ENCODE measurements around the gene SDK2.
A peak's percentile ranks its signal among the peaks of the same experiment; 100 is the strongest.

Gene SDK2

GRCh38 chr17:73360961-73361761 lies 283.1 kb downstream of the SDK2 start:
- no peak for DNase-seq (ENCODE audit: low spot score)

- DNase-seq (ENCODE audit: low spot score): no peak
Measured at GRCh38 chr17:73359987-73360410, 284.2 kb downstream of the SDK2 start.

DNA sequence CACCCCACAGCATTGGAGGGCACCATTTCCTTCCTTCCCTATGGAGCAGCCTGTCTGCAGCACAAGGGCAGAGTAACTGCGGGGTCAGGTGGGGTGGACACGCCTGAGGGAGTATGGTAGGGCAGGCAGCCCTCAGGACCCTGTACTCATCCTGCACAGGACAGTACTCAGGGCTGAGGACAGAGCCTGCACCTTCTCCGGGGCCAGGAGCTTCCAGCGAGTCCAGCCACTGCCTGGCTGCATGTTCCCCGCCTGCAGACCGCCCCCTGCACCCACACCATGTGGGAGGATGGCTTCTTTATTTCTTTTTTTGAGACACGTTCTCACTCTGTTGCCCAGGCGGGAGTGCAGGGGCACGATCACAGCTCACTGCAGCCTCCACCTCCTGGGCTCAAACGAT lies 284.9 kb downstream of the SDK2 start:
- DNase-seq (ENCODE audit: low spot score): no peak

DNA sequence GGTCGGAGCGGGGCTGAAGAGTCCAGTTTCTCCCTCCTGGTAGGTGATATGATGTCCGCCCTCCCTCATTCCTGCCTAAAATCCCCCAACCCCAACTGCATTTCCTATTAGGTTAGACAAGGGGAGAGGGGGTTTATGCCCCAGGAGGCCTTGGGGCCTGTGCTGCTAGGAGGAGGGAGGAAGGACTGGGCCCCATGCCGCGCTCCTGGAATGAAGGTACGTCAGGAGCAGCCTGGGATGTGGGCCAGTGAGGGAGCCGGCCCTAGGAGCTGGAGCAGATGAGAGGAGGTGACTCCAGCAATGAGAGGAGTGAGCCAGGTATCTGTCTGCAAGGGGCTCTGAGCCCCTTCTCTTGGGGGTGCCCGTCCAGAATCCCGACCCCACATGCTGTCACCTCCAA lies 285.6 kb downstream of the SDK2 start:
- DNase-seq (ENCODE audit: low spot score): no peak

GRCh38 chr17:73357981-73358380 lies 286.3 kb downstream of the SDK2 start:
- DNase-seq (ENCODE audit: low spot score): no peak

DNA sequence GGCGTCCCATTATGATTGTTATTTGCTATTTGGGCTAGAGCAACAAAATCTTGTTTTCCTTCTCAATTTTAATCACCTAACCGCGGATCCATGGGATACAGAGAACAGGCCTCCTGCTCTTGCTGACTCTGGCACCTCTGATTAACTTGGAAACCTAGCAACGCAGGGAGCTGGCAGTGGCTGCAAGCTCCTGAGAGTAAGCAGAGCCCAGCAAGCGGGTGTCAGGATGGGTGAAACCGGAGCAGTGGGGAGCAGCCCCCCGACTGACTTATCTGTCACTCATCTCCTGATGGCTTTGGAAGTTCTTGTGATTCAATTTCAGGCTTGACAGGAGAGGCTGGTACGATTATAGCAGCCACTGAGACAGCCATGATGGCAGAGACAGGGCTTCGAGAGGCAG lies 286.9 kb downstream of the SDK2 start:
- DNase-seq (ENCODE audit: low spot score): no peak

GRCh38 chr17:73356561-73357170 lies 287.6 kb downstream of the SDK2 start:
- no peak for DNase-seq (ENCODE audit: low spot score)

- no peak for DNase-seq (ENCODE audit: low spot score)
Measured at GRCh38 chr17:73354423-73355284, 289.6 kb downstream of the SDK2 start.

DNA sequence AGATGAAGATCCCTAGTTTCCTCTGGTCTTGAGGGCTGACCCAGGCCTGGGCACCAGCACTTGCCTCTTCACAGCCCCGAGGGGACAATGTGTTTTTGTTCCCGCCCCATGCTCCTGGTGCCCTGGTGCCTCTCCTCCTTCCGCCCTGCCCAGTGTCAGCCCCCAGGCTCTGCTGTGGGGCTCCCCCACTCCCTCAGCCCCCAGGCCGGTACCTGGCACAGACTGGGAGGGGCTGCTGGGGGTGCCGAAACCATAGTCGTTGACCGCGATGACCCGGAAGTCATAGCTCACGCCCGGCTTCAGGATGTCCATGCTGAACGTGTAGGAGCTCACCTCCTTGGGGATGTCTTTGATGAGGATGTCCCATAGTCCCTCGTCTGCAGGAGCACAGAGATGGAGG lies 292.0 kb downstream of the SDK2 start:
- no peak for DNase-seq (ENCODE audit: low spot score)

DNA sequence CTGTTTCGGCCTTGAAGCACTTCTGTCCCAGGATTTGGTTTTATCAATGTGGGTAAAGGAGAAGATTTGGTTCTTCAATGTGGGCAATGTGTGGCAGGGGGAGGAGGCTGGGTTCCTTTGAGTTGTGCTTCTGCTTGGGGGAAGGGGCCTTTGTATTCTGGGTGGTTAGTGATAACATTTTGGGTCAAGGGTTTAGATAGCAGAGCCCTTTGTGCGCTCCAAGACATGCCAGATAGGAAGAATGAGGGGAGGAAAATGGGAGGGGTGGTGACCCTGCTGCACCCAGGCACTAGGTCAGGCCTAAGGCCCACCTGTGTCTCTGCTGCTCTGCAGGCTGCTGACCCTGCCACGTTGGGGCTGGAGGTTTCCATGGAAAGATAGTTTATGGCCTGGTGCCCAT lies 292.5 kb downstream of the SDK2 start:
- DNase-seq (ENCODE audit: low spot score): no peak

- no peak for DNase-seq (ENCODE audit: low spot score)
Measured at GRCh38 chr17:73350864-73351263, 293.4 kb downstream of the SDK2 start.

DNA sequence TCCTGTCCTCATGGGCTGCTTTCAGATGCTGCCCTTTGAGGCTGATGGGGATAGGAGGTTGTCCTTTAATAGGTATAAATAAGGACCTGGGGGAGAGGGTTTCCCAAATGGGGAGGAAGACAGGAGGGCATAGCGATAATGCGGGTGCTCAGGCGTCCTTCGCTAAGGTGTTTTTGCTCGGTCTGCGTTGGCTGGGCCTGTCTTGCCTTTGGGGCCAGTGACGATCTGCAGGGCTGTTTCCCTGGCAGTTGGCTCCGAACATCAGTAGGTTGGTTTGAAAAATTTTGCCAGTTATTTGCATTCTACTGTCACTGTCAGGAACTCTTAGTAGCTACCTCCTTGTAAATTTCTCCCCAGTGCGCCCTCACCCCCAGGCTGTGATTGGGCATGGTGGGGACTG lies 294.6 kb downstream of the SDK2 start:
- DNase-seq (ENCODE audit: low spot score): no peak

- DNase-seq (ENCODE audit: low spot score): no peak
Measured at GRCh38 chr17:73349138-73349537, 295.1 kb downstream of the SDK2 start.

- no peak for DNase-seq (ENCODE audit: low spot score)
Measured at GRCh38 chr17:73348829-73349095, 295.5 kb downstream of the SDK2 start.

DNA sequence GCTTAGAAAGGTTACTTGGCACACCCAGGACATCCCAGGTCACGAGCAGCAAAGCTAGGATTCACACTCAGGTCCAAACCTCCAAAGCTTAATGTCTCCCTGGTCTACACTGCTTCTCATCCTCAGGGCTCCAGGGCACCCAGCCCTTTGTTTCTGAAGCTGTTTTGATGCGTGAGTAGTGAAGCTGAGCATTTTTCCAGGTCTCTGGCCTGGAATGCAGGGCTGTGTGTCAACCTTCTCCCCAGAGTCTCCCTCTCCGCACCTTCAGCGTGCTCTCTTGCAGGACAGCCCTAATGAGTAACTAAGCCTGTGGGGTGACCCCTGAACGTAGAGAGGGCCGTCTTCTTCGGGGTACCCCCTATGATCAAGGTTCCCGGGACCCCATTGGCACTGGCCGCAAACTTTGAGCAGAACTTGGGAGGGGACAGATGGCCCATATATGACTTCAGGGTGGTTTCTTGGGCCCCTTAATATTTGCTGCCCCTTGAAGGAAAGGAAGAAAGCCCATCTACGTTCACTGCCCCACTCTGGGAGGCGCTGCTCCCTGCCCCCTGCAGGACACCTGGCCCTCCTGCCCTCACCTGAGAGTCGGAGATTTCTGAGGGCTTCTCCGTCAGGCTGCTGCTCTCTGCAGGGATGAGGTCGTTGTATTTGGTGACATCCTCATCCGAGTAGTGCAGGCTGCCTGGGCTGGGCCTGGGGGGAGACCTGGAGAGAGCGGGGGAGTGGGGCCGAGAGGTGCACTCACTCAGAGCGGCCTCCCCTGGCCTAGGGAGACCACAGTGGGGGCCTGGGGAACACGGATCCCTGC lies 296.0 kb downstream of the SDK2 start:
- no peak for DNase-seq (ENCODE audit: low spot score)

DNA sequence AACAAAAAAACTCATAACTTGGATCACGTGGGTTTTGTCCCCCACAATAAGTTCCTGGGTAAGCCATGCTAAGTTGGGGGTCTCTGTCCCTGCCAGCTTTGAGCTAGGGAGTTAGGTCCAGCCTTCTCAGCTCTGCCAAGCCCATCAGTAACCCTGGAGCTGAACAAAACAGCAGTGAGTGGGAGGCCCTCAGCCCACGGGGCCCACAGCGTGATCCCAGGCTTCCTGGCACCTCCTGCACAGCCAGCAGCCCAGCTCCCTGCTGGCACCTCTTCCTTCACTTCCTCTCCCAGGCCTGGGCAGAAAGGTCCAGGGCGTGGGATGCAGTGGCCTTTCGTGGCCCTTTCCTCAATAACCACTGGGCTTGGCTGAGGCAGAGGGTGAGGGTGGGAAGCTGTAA lies 296.9 kb downstream of the SDK2 start:
- DNase-seq (ENCODE audit: low spot score): no peak

DNA sequence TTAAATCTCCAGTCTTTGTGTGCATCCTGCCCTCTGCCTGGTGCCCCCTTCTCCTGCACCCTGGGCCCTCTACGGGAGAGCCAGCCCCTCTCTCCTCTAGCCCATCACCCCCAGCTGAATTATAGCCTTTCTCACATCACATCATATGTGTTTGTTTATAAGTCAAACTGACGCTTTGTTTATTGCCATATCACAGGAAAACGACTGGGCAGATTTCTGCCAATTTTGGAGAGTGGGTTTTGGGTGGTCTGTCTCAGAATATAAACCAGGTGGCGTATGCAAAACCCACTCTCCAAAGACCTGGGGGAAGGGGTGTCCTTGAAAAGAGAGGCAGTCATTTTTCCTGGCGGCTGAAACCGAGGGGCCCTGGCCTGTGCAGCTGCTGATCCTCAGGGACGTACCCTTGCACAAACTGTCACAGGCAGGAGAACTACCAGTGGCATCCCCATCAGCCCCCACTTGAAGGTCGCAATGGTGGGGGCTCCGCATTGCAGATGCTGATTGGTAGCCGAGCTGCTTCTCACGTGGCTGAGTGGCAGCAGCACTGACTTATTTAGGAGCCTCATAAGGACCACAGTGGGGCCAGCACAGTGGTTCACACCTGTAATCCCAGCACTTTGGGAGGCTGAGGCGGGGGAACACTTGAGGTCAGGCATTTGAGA lies 297.6 kb downstream of the SDK2 start:
- DNase-seq (ENCODE audit: low spot score): no peak

GRCh38 chr17:73343739-73344454 lies 300.3 kb downstream of the SDK2 start:
- no peak for DNase-seq (ENCODE audit: low spot score)

DNA sequence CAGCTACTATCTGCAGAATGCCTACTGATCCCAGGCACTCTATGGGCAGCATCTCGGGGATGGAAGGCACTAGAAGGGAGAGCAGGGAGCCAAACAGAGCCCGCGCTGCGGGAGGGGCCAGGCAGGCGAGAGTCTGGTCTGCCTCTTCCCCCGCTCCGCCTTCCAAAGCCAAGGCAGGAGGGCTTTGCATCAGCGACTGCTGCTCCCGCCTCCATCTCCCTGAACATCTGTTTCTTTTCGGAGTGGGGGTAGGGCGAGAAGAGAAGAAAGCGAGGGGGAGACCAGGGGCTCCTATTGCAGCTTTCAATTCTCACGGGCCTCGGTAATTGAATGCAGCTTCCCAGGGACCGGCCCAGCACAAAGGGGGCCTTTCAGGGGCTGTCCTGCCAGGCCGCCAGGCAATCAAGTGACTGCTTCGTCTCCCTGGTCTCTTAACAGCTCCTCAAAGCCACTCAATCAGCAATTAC lies 301.0 kb downstream of the SDK2 start:
- DNase-seq (ENCODE audit: low spot score): peak; percentile 89

- peak; percentile 40 for DNase-seq (ENCODE audit: low spot score)
Measured at GRCh38 chr17:73342541-73343167, 301.6 kb downstream of the SDK2 start.

All from AG20443 (cell line).